HFF-Myc (cell line): ENCODE measurements around the gene NUDT8.

ENCODE experiments used
- DNase-seq: peaks from one replicate; pipeline ENCODE4 v3.0.0-alpha.2; 2011; ENCODE audit warnings: low read depth; ENCODE audit errors: extremely low read depth
- H3K4me3 ChIP-seq: replicated peaks from 2 replicates; pipeline ENCODE4 v1.5.1; 2011; ENCODE audit warnings: low read depth, mild to moderate bottlenecking, control low read depth, low read length
- CTCF ChIP-seq: IDR thresholded peaks from 2 replicates; pipeline ENCODE4 v1.5.1; 2012; ENCODE audit warnings: mild to moderate bottlenecking, low read depth, low read length, control low read depth; ENCODE audit errors: missing control alignments

NUDT8 gene, protein sequence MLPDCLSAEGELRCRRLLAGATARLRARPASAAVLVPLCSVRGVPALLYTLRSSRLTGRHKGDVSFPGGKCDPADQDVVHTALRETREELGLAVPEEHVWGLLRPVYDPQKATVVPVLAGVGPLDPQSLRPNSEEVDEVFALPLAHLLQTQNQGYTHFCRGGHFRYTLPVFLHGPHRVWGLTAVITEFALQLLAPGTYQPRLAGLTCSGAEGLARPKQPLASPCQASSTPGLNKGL

GRCh38 chr11:67629386-67630227 is at the start of gene NUDT8:
NUDT8 (minus strand) TSS chr11:67629937; CDS start chr11:67629911, 26 bp downstream.
- TF ChIP-seq CTCF, result peak; percentile 89
- peak within 1 kb of the TSS; percentile 55 for H3K4me3 ChIP-seq
- no peak for DNase-seq

GRCh38 chr11:67675058-67675747 is 45.5 kb upstream of the NUDT8 start:
- no peak for TF ChIP-seq CTCF
- DNase-seq, result no peak
- no peak overlapping the region for H3K4me3 ChIP-seq

- no peak for TF ChIP-seq CTCF
Observed at GRCh38 chr11:67674442-67674871, 44.7 kb upstream of the NUDT8 start, which contains the start of gene ALDH3B2. ALDH3B2 (minus strand) TSS chr11:67674623; CDS start chr11:67666935, 7,688 bp downstream.

DNA sequence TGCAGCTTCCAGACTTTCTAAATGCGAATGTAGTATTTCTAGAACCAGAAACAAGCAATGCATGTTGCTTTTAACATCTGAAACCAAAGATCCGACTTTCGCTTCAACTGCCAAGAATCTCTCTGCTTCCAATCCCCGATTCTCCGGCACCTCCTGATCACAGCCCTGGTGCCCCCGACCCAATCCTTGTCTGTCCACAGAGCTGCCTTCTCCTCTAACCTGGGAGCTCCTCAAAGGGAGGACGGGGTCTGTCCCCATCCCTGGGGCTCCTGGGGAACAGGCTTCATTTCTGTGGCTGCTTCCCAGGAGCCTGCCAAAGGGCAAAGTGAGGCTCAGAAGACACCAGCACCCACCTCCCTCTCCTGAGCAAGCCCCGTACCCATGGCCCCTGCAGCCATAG is 44.2 kb upstream of the NUDT8 start:
- TF ChIP-seq CTCF, result no peak

More at GRCh38 chr11:67674442-67674871, 44.7 kb upstream of the NUDT8 start, which contains the start of gene ALDH3B2:
- no peak within 1 kb of the TSS for H3K4me3 ChIP-seq
- DNase-seq, result no peak

DNA sequence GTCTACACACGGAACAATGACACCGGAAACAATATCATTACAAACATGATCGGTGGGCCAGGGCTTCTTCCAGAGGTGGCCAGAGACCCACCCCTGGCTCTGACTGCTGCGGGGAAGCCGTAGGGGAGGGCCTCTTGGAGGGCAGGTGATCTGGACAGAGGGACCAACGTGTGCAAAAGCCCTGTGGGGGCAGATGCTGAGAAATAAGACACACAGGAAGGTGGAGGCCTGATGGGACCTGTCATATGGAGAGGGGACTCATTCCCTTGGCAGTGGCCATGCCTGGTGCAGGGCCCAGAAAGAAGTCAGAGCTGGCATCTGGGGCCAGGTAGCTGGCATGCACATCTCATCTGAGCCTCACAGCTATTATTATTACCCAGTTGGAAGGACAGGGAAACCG is 43.6 kb upstream of the NUDT8 start:
- H3K4me3 ChIP-seq, result no peak overlapping the region
- DNase-seq, result no peak
- TF ChIP-seq CTCF, result no peak

More for the DNA sequence above, 44.2 kb upstream of the NUDT8 start:
- H3K4me3 ChIP-seq, result no peak overlapping the region
- DNase-seq, result no peak

DNA sequence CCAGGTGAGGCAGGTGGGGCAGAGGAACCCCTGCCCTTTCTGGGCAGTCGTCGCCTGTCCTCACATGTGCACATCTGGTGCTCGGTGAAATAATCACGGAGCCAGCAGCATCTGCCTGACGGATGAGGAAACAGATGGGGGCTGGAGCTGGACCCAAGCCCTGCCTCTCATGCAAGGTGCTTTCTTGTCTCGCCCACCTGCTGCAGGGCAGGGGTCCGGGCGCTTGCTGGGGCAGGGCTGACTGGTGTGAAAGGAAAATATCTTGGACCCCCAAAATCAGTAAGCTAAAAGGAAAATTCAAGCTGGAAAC is 41.4 kb upstream of the NUDT8 start:
- no peak for DNase-seq
- H3K4me3 ChIP-seq, result no peak overlapping the region
- no peak for TF ChIP-seq CTCF
